Left cardiac atrium (tissue), 4 donors: ENCODE measurements around the gene USP17L18. TPM values are rescaled to one million over a fixed set of nuclear protein-coding genes. Genes with fewer than 3 reads are reported as not detected.
"Not testable (repeated sequence)": the region's sequence is repeated elsewhere in the genome, so short reads cannot be mapped to it uniquely, and the experiment has no call there.

ENCODE experiments used
- ATAC-seq, 2 donors: fragments of 200-7000 bp; cut with Tn5 transposase; one replicate each; pipeline ENCODE4 v1.9.1; 2020; ENCODE audit warnings: mild to moderate bottlenecking in 2 of 2, moderate library complexity in 2 of 2
- DNase-seq: peaks from one replicate; pipeline ENCODE4 v3.0.0-alpha.2; 2020
- intact Hi-C, 2 donors: fragments of 100-400 bp; cut with DNase I; formaldehyde crosslinking; loops; one replicate each; pipeline versions ENCODE4 v1.14.1 to v1.15.1; 2022 to 2023
- long read RNA-seq: library from polyadenylated mRNA; unstranded; transcript quantifications from one replicate; pipeline ENCODE4 v2.0.0, GENCODE V29; 2021
- total RNA-seq, 2 donors: library from RNA; stranded (reverse); fragmentation: NEBNext Ultra II Directional; extraction: Animal tissue kit (Norgen Biotek cat#: 25700); gene quantifications; one replicate each; pipeline ENCODE4 v1.2.1, GENCODE V29; 2021
- donor health status: DM: no; HTN: yes; CAD: no.
- donor health status: DM: no; HTN: yes; CAD: no; lungs with severe emphysema.
- donor health status: DM: yes; HTN: yes; CAD: no.
- donor health status: Dilated cardiomyopathy.

Gene USP17L18
- not detected for total RNA-seq
- long read RNA-seq = 0 reads

GRCh38 chr4:9247953-9248680 lies at the start of gene USP17L18:
TSS of gene USP17L18 (plus strand) at chr4:9248630. CDS start at chr4:9248630, 0 bp downstream.
- ATAC-seq, intact Hi-C loops: not testable (repeated sequence)
- DNase-seq = peak; percentile 6

- intact Hi-C loops, DNase-seq, ATAC-seq: not testable (repeated sequence)
Measured at GRCh38 chr4:9210357-9210756, 38.1 kb upstream of the USP17L18 start, which contains the start of gene USP17L10. TSS of gene USP17L10 (plus strand) at chr4:9210657. CDS start at chr4:9210657, 0 bp downstream.

GRCh38 chr4:9214701-9215100 lies 33.7 kb upstream of the USP17L18 start:
- intact Hi-C loops, ATAC-seq: not testable (repeated sequence)
- peak; percentile 0 for DNase-seq

- DNase-seq, intact Hi-C loops, ATAC-seq: not testable (repeated sequence)
Measured at GRCh38 chr4:9215105-9215504, 33.3 kb upstream of the USP17L18 start, which contains the start of gene USP17L11. TSS of gene USP17L11 (plus strand) at chr4:9215405. CDS start at chr4:9215405, 0 bp downstream.

- DNase-seq, ATAC-seq, intact Hi-C loops: not testable (repeated sequence)
Measured at GRCh38 chr4:9219852-9220251, 28.6 kb upstream of the USP17L18 start, which contains the start of gene USP17L12. TSS of gene USP17L12 (plus strand) at chr4:9220152. CDS start at chr4:9220152, 0 bp downstream.

- DNase-seq, intact Hi-C loops, ATAC-seq: not testable (repeated sequence)
Measured at GRCh38 chr4:9224596-9224995, 23.8 kb upstream of the USP17L18 start, which contains the start of gene USP17L13. TSS of gene USP17L13 (plus strand) at chr4:9224896. CDS start at chr4:9224896, 0 bp downstream.

- ATAC-seq, intact Hi-C loops, DNase-seq: not testable (repeated sequence)
Measured at GRCh38 chr4:9230249-9230648, 18.2 kb upstream of the USP17L18 start.

- intact Hi-C loops, DNase-seq, ATAC-seq: not testable (repeated sequence)
Measured at GRCh38 chr4:9234085-9234484, 14.3 kb upstream of the USP17L18 start, which contains the start of gene USP17L15. TSS of gene USP17L15 (plus strand) at chr4:9234385. CDS start at chr4:9234385, 0 bp downstream.

- intact Hi-C loops, ATAC-seq, DNase-seq: not testable (repeated sequence)
Measured at GRCh38 chr4:9238461-9238860, 10.0 kb upstream of the USP17L18 start.

GRCh38 chr4:9243579-9243978 lies 4.9 kb upstream of the USP17L18 start, which contains the start of gene USP17L17:
TSS of gene USP17L17 (plus strand) at chr4:9243879. CDS start at chr4:9243879, 0 bp downstream.
- ATAC-seq, DNase-seq, intact Hi-C loops: not testable (repeated sequence)

- not testable (repeated sequence) for DNase-seq, ATAC-seq
Measured at GRCh38 chr4:9253078-9253477, 4.6 kb downstream of the USP17L18 start, which contains the start of gene USP17L19. TSS of gene USP17L19 (plus strand) at chr4:9253378. CDS start at chr4:9253378, 0 bp downstream.

GRCh38 chr4:9257824-9258223 lies 9.4 kb downstream of the USP17L18 start, which contains the start of gene USP17L20:
TSS of gene USP17L20 (plus strand) at chr4:9258124. CDS start at chr4:9258124, 0 bp downstream.
- DNase-seq, intact Hi-C loops, ATAC-seq: not testable (repeated sequence)

More at GRCh38 chr4:9253078-9253477, 4.6 kb downstream of the USP17L18 start, which contains the start of gene USP17L19:
- intact Hi-C loops = not testable (repeated sequence)

GRCh38 chr4:9262572-9262971 lies 14.1 kb downstream of the USP17L18 start, which contains the start of gene USP17L21:
TSS of gene USP17L21 (plus strand) at chr4:9262872. CDS start at chr4:9262872, 0 bp downstream.
- ATAC-seq, intact Hi-C loops, DNase-seq: not testable (repeated sequence)

- DNase-seq, intact Hi-C loops, ATAC-seq: not testable (repeated sequence)
Measured at GRCh38 chr4:9267319-9267718, 18.9 kb downstream of the USP17L18 start, which contains the start of gene USP17L22. TSS of gene USP17L22 (plus strand) at chr4:9267619. CDS start at chr4:9267619, 0 bp downstream.

- peak; percentile 36 for DNase-seq
- intact Hi-C loops, ATAC-seq: not testable (repeated sequence)
Measured at GRCh38 chr4:9271719-9272118, 23.3 kb downstream of the USP17L18 start.
